ENCODE results near the gene RNMT.

GRCh38 chr18:13809043-13809430 is 82.6 kb downstream of the RNMT start:
- no peak for TF ChIP-seq CTCF (IDR thresholded peaks at IDR 0.05)
- TF ChIP-seq POLR2A (IDR thresholded peaks at IDR 0.05), result no peak
